Measurements from ENCODE around the gene PEX13. TPM values are rescaled to one million over a fixed set of nuclear protein-coding genes. Genes with fewer than 3 reads are reported as not detected.

The PEX13 gene
- total RNA-seq, 1 experiment from 2014 or later, result 20.7 TPM

- Histone ChIP-seq H3K27ac (ENCODE audit: low read depth, low read length, poor library complexity, severe bottlenecking) (no peak overlapping the region), H3K9me3 (ENCODE audit: low read depth, low read length, poor library complexity, severe bottlenecking) (peaks cover 11% of the 10 kb centered on the region), H3K4me3 (ENCODE audit: low read depth, low read length, poor library complexity, severe bottlenecking) (no peak overlapping the region), H3K4me1 (ENCODE audit: insufficient read depth, low read length, poor library complexity, severe bottlenecking) (no peaks in the 10 kb centered on the region), H3K27me3 (replicated peaks; ENCODE audit: insufficient read depth, low read depth, low read length, poor library complexity) (no peaks in the 10 kb centered on the region), H3K36me3 (ENCODE audit: insufficient read depth, low read length, poor library complexity, severe bottlenecking) (no peaks in the 10 kb centered on the region)
- intact Hi-C loops (cut with micrococcal nuclease; ENCODE audit: unreplicated experiment), result no loop called here
- DNase-seq (ENCODE audit: low spot score), result no peak
- TF ChIP-seq CTCF (conservative IDR thresholded peaks at IDR 0.05; ENCODE audit: low read depth, low read length) (no peak), EZH2 (IDR thresholded peaks at IDR 0.05; ENCODE audit: borderline replicate concordance, low read depth, low read length, poor library complexity, severe bottlenecking) (no peak)
- ChIA-PET POLR2A (ENCODE audit: low non-redundant PET) (no interaction called here), CTCF (no interaction called here)
- no TSS peak for BruUV-seq (replicated peaks)
These were observed 25.9 kb upstream of the PEX13 start for GRCh38 chr2:60991644-60992043.

DNA sequence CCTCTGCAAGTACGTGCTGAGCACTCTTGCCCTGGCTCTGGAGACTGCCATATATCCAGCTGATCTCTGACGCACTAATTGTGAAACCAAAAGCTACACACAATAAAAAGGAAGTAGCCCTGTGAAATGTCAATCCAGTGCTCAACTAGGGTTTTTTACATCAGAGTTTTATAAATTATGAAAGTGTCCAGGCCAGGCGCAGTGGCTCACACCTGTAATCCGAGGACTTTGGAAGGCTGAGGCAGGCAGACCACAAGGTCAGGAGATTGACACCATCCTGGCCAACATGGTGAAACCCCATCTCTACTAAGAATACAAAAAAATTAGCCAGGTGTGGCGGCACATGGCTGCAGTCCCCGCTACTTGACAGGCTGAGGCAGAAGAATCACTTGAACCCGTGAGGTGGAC, 24.5 kb upstream of the PEX13 start:
- no peak for DNase-seq (ENCODE audit: low spot score)
- BruUV-seq (replicated peaks), result no TSS peak
- Histone ChIP-seq H3K4me3 (ENCODE audit: low read depth, low read length, poor library complexity, severe bottlenecking) (no peak overlapping the region), H3K9me3 (ENCODE audit: low read depth, low read length, poor library complexity, severe bottlenecking) (peaks cover 11% of the 10 kb centered on the region), H3K27ac (ENCODE audit: low read depth, low read length, poor library complexity, severe bottlenecking) (no peak overlapping the region), H3K36me3 (ENCODE audit: insufficient read depth, low read length, poor library complexity, severe bottlenecking) (no peaks in the 10 kb centered on the region), H3K27me3 (replicated peaks; ENCODE audit: insufficient read depth, low read depth, low read length, poor library complexity) (no peaks in the 10 kb centered on the region), H3K4me1 (ENCODE audit: insufficient read depth, low read length, poor library complexity, severe bottlenecking) (no peaks in the 10 kb centered on the region)
- TF ChIP-seq CTCF (conservative IDR thresholded peaks at IDR 0.05; ENCODE audit: low read depth, low read length) (no peak), EZH2 (IDR thresholded peaks at IDR 0.05; ENCODE audit: borderline replicate concordance, low read depth, low read length, poor library complexity, severe bottlenecking) (no peak)
- ChIA-PET POLR2A (ENCODE audit: low non-redundant PET) (no interaction called here), CTCF (no interaction called here)
- intact Hi-C loops (cut with micrococcal nuclease; ENCODE audit: unreplicated experiment), result no loop called here

- ChIA-PET POLR2A (ENCODE audit: low non-redundant PET) (no interaction called here), CTCF (no interaction called here)
- intact Hi-C loops (cut with micrococcal nuclease; ENCODE audit: unreplicated experiment), result no loop called here
- no peaks in the 10 kb centered on the region for H3K27me3 ChIP-seq (replicated peaks; ENCODE audit: insufficient read depth, low read depth, low read length, poor library complexity)
- TF ChIP-seq EZH2 (IDR thresholded peaks at IDR 0.05; ENCODE audit: borderline replicate concordance, low read depth, low read length, poor library complexity, severe bottlenecking) (no peak), CTCF (conservative IDR thresholded peaks at IDR 0.05; ENCODE audit: low read depth, low read length) (no peak)
- H3K9me3 ChIP-seq (ENCODE audit: low read depth, low read length, poor library complexity, severe bottlenecking), result peaks cover 11% of the 10 kb centered on the region
- no peak overlapping the region for H3K27ac ChIP-seq (ENCODE audit: low read depth, low read length, poor library complexity, severe bottlenecking)
- no peaks in the 10 kb centered on the region for H3K4me1 ChIP-seq (ENCODE audit: insufficient read depth, low read length, poor library complexity, severe bottlenecking)
- no peak for DNase-seq (ENCODE audit: low spot score)
- H3K36me3 ChIP-seq (ENCODE audit: insufficient read depth, low read length, poor library complexity, severe bottlenecking), result no peaks in the 10 kb centered on the region
- H3K4me3 ChIP-seq (ENCODE audit: low read depth, low read length, poor library complexity, severe bottlenecking), result no peak overlapping the region
- no TSS peak for BruUV-seq (replicated peaks)
These were observed 23.4 kb upstream of the PEX13 start for GRCh38 chr2:60994131-60994530.
